H1 (cell line): Measurements from ENCODE around the gene SEC22C. TPM values are rescaled to one million over a fixed set of nuclear protein-coding genes. Genes with fewer than 3 reads are reported as not detected.
A peak's percentile ranks its signal among the peaks of the same experiment; 100 is the strongest.

Experiments
- CTCF ChIA-PET: fragments of 300-600 bp; sonication (Branson Sonifier 250); formaldehyde crosslinking; loops from one replicate; lab custom pipeline; 2021; ENCODE audit not compliant: partially characterized antibody; lab: Charles Lee
- POLR2A ChIA-PET: fragments of 300-600 bp; sonication (Branson Sonifier 250); formaldehyde crosslinking; loops from one replicate; lab custom pipeline; 2021; ENCODE audit warnings: inconsistent platforms; ENCODE audit not compliant: partially characterized antibody; lab: Charles Lee
- DNase-seq, 2 experiments: peaks; one replicate each; pipeline versions ENCODE4 v3.0.0 to v3.0.0-alpha.2; 2010 to 2022; ENCODE audit warnings: low spot score in 2 of 2, low read depth in 1 of 2, mixed read lengths in 1 of 2
- FAIRE-seq: peaks from 2 replicates; lab custom pipeline; 2011; peaks lifted over from hg19 to GRCh38; lab: Jason Lieb, UNC
- H2AFZ ChIP-seq: 2 replicates; pipeline ENCODE4 v1.8.1; 2012; ENCODE audit warnings: low read length, inconsistent platforms
- H2AK5ac ChIP-seq: 2 replicates; pipeline ENCODE4 v1.6.1; 2013; ENCODE audit warnings: low read depth, low read length
- H2BK120ac ChIP-seq: replicated peaks from 2 replicates; pipeline ENCODE3; 2013; ENCODE audit warnings: low read depth, low read length, inconsistent platforms
- H2BK12ac ChIP-seq: 2 replicates; pipeline ENCODE4 v1.6.1; 2013; ENCODE audit warnings: low read depth, low read length
- H2BK15ac ChIP-seq: 2 replicates; pipeline ENCODE4 v1.6.1; 2013; ENCODE audit warnings: low read length
- H2BK20ac ChIP-seq: 2 replicates; pipeline ENCODE4 v1.6.1; 2013; ENCODE audit warnings: low read length
- H2BK5ac ChIP-seq: 2 replicates; pipeline ENCODE4 v1.6.1; 2013; ENCODE audit warnings: low read depth, low read length
- H3K14ac ChIP-seq: 2 replicates; pipeline ENCODE4 v1.6.1; 2013; ENCODE audit warnings: inconsistent platforms; ENCODE audit not compliant: insufficient read length
- H3K18ac ChIP-seq: 2 replicates; pipeline ENCODE4 v1.6.1; 2013; ENCODE audit warnings: low read length; ENCODE audit errors: extremely low read depth
- H3K23ac ChIP-seq: 2 replicates; pipeline ENCODE4 v1.6.1; 2013; ENCODE audit warnings: inconsistent platforms; ENCODE audit not compliant: insufficient read length
- H3K23me2 ChIP-seq: 2 replicates; pipeline ENCODE4 v1.6.1; 2013; ENCODE audit warnings: low read depth, low read length
- H3K27ac ChIP-seq: 2 replicates; pipeline ENCODE4 v1.6.1; 2011; ENCODE audit warnings: low read depth, low read length, inconsistent platforms
- H3K27me3 ChIP-seq, 4 experiments: replicated peaks in 1 of 4; 1 replicate in 1 of 4; 2 replicates in 3 of 4; pipeline versions ENCODE4 v1.6.1 to v1.8.1; 2011 to 2013; ENCODE audit warnings: low read length in 3 of 4, mild to moderate bottlenecking in 3 of 4, inconsistent platforms in 2 of 4, mixed read lengths in 2 of 4, moderate library complexity in 1 of 4; ENCODE audit not compliant: control insufficient read depth in 3 of 4, insufficient read depth in 3 of 4; ENCODE audit errors: extremely low read depth in 1 of 4
- H3K36me3 ChIP-seq, 4 experiments: 2 replicates each; pipeline versions ENCODE4 v1.6.1 to v1.8.1; 2011 to 2013; ENCODE audit warnings: mild to moderate bottlenecking in 4 of 4, low read length in 3 of 4, moderate library complexity in 2 of 4, control low read depth in 1 of 4, inconsistent platforms in 1 of 4; ENCODE audit not compliant: insufficient read depth in 4 of 4, control insufficient read depth in 2 of 4
- H3K4ac ChIP-seq: replicated peaks from 2 replicates; pipeline ENCODE3; 2013; ENCODE audit warnings: low read length, low read depth, mixed read lengths, inconsistent platforms; ENCODE audit not compliant: insufficient read length
- H3K4me1 ChIP-seq, 4 experiments: replicated peaks in 1 of 4; 1 replicate in 1 of 4; 2 replicates in 3 of 4; pipeline versions ENCODE4 v1.6.1 to v1.8.1; 2011 to 2013; ENCODE audit warnings: low read length in 3 of 4, inconsistent platforms in 2 of 4, mixed read lengths in 1 of 4; ENCODE audit not compliant: insufficient read depth in 4 of 4, control insufficient read depth in 3 of 4
- H3K4me2 ChIP-seq, 2 experiments: 2 replicates each; pipeline versions ENCODE4 v1.6.1 to v1.8.1; 2011 to 2013; ENCODE audit warnings: low read depth in 2 of 2, low read length in 2 of 2, control low read depth in 1 of 2, inconsistent platforms in 1 of 2, mild to moderate bottlenecking in 1 of 2; ENCODE audit not compliant: insufficient read depth in 1 of 2
- H3K4me3 ChIP-seq, 4 experiments: fragments of 200-600, 300-600 bp in 1 of 4; sonication (generic), shearing (Covaris generic), sonication (Bioruptor Twin) in 1 of 4; 2 replicates each; pipeline versions ENCODE4 v1.5.1 to v1.8.1; 2011 to 2016; ENCODE audit warnings: low read length in 4 of 4, low read depth in 3 of 4, control low read depth in 2 of 4, inconsistent platforms in 2 of 4, mild to moderate bottlenecking in 2 of 4, mixed read lengths in 1 of 4, moderate library complexity in 1 of 4; ENCODE audit not compliant: insufficient read depth in 2 of 4; ENCODE audit errors: extremely low read depth in 1 of 4
- H3K56ac ChIP-seq: replicated peaks from 2 replicates; pipeline ENCODE3; 2013; ENCODE audit warnings: low read depth, mild to moderate bottlenecking, mixed read lengths, low read length, inconsistent platforms; ENCODE audit not compliant: insufficient read length
- H3K79me1 ChIP-seq: 2 replicates; pipeline ENCODE4 v1.6.1; 2013; ENCODE audit warnings: low read depth, low read length, control low read depth
- H3K79me2 ChIP-seq, 2 experiments: 2 replicates each; pipeline versions ENCODE4 v1.6.1 to v1.8.1; 2012 to 2013; ENCODE audit warnings: low read length in 2 of 2, mild to moderate bottlenecking in 2 of 2, inconsistent platforms in 1 of 2; ENCODE audit not compliant: insufficient read depth in 2 of 2, control insufficient read depth in 1 of 2
- H3K9ac ChIP-seq, 4 experiments: replicated peaks in 1 of 4; 1 replicate in 1 of 4; 2 replicates in 3 of 4; pipeline versions ENCODE4 v1.6.1 to v1.8.1; 2011 to 2013; ENCODE audit warnings: low read depth in 3 of 4, low read length in 3 of 4, control low read depth in 2 of 4, mild to moderate bottlenecking in 2 of 4, moderate library complexity in 2 of 4, inconsistent platforms in 1 of 4; ENCODE audit errors: extremely low read depth in 1 of 4
- H3K9me3 ChIP-seq, 2 experiments: 2 replicates each; pipeline versions ENCODE4 v1.6.1 to v1.8.1; 2012 to 2013; ENCODE audit warnings: mild to moderate bottlenecking in 2 of 2, moderate library complexity in 2 of 2, control low read depth in 1 of 2, inconsistent platforms in 1 of 2, low read depth in 1 of 2, low read length in 1 of 2, mixed read lengths in 1 of 2; ENCODE audit not compliant: insufficient read depth in 2 of 2
- H4K20me1 ChIP-seq, 2 experiments: replicated peaks in 1 of 2; 2 replicates each; pipeline versions ENCODE3 to v1.8.1; 2011 to 2013; ENCODE audit warnings: inconsistent platforms in 2 of 2, low read length in 2 of 2, mild to moderate bottlenecking in 1 of 2; ENCODE audit not compliant: insufficient read depth in 2 of 2, control insufficient read depth in 1 of 2
- H4K5ac ChIP-seq: 2 replicates; pipeline ENCODE4 v1.6.1; 2013; ENCODE audit warnings: low read length, low read depth, mixed read lengths, inconsistent platforms; ENCODE audit not compliant: insufficient read length
- H4K8ac ChIP-seq: 2 replicates; pipeline ENCODE4 v1.8.0; 2013; ENCODE audit warnings: mild to moderate bottlenecking, moderate library complexity, low read length, inconsistent platforms; ENCODE audit not compliant: insufficient read depth; ENCODE audit errors: extremely low read depth
- H4K91ac ChIP-seq: replicated peaks from 2 replicates; pipeline ENCODE3; 2013; ENCODE audit warnings: low read length, mixed read lengths, inconsistent platforms; ENCODE audit not compliant: insufficient read length
- GABPA ChIP-seq: IDR thresholded peaks from 2 replicates; pipeline ENCODE4 v1.6.1; 2011; ENCODE audit warnings: mild to moderate bottlenecking, low read length, moderate library complexity, borderline replicate concordance; ENCODE audit not compliant: insufficient read depth
- HDAC2 ChIP-seq, 2 experiments: fragments of 300-600 bp in 1 of 2; sonication (generic) in 1 of 2; IDR thresholded peaks; 2 replicates each; pipeline ENCODE4 v1.6.1; 2011 to 2012; ENCODE audit warnings: low read depth in 2 of 2, low read length in 2 of 2, mild to moderate bottlenecking in 2 of 2, moderate library complexity in 2 of 2, borderline replicate concordance in 1 of 2, inconsistent platforms in 1 of 2
- ZNF274 ChIP-seq: IDR thresholded peaks from 2 replicates; pipeline ENCODE4 v1.7.0; 2012; ENCODE audit warnings: low read length, borderline replicate concordance; ENCODE audit errors: extremely low read depth
- WGBS, 2 experiments: shearing (Covaris generic) in 1 of 2; methylation state at CpG; one replicate each; pipeline versions ENCODE4 v1.1.6 to v1.1.7; 2013 to 2015; ENCODE audit warnings: low lambda C conversion rate in 2 of 2, mixed read lengths in 2 of 2, inconsistent platforms in 1 of 2, low coverage in 1 of 2, missing lambda C conversion rate in 1 of 2; ENCODE audit not compliant: insufficient replicate concordance in 2 of 2, insufficient coverage in 1 of 2, insufficient read length in 1 of 2; ENCODE audit errors: extremely low coverage in 1 of 2, missing lambda C conversion rate in 1 of 2; 5-methylcytosine and 5-hydroxymethylcytosine counted together
- polyA plus RNA-seq, 7 experiments: library from polyadenylated mRNA; depleted of rRNA in 3 of 7; stranded (reverse) in 5 of 7; unstranded in 2 of 7; fragments of >200 nt in 5 of 7; fragments of 200-250 nt in 2 of 7; gene quantifications; 1 replicate in 5 of 7; 2 replicates in 1 of 7; 4 replicates in 1 of 7; pipeline versions ENCODE4 v1.2.1 to v1.2.3, GENCODE V29; 2011 to 2013; ENCODE audit warnings: missing spikeins in 2 of 7, mixed read lengths in 2 of 7
- total RNA-seq: library from RNA; stranded (reverse); fragmentation: NEBNext Ultra II Directional; extraction: Animal tissue kit (Norgen Biotek cat#: 25700); gene quantifications from 2 replicates; pipeline ENCODE4 v1.2.1, GENCODE V29; 2021
- TF ChIP-seq, protein P1 (sequence below), 3 experiments: IDR thresholded peaks; 1 replicate in 2 of 3; 2 replicates in 1 of 3; pipeline versions ENCODE4 v1.5.1 to v1.6.1; 2011; ENCODE audit warnings: low read length in 3 of 3, mild to moderate bottlenecking in 3 of 3, inconsistent platforms in 2 of 3, low read depth in 1 of 3, moderate library complexity in 1 of 3; ENCODE audit not compliant: insufficient read depth in 1 of 3; ENCODE audit errors: control extremely low read depth in 1 of 3

The SEC22C gene
- total and polyA plus RNA-seq, 2 of the 8 experiments (the other 6 are each of a cell fraction or from before 2014, with no cell fraction given) = 23.4 to 38.3 TPM

DNA sequence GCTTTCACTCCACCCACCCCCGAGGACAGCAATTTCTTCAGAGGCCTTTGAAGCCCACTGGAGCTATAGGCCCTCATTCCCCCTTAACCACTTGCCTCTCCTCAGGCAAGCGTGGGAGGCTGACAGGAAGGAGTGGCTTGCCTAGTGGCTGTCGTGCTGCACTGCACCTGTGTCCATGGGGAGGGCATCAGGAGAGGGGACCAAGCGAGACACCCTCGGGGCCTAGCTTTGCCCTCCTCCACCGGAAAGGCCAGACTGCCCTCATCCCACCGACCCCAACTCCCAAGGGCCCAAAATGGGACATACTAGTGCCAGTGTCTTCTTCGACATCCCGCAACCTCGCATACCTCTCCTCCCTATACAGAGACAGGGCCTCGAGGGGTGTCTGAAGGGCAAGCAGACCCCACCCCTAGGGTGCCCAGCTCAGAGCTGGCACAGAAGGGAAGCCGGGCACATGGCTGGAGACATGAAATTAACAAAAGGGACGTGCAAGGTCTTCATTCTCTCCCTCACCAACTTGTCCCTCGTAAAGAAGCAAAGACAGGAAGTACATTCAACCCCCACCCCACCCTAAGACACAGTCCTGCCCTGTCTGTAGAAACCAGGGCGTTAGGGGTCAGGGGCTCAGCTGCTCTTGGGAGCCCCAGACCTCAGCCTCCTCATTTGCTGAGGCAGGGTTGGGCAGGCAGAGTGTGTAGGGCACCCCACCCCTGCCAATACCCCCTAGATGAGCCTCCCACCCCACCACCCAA, 55.0 kb downstream of the SEC22C start:
- Histone ChIP-seq H2BK20ac (no peak overlapping the region), H2BK5ac (no peak overlapping the region), H4K20me1 (peaks cover 0 to 2% of the 10 kb centered on the region in 2 experiments), H2BK120ac (no peak overlapping the region), H3K4ac (no peak overlapping the region), H3K23me2 (peaks cover 6% of the 10 kb centered on the region; the same call in 1 of the 2 replicates), H3K18ac (no peak overlapping the region; the same call in 1 of the 2 replicates), H2AFZ (no peak overlapping the region), H3K79me2 (no peaks in the 10 kb centered on the region), H3K79me1 (no peaks in the 10 kb centered on the region), H3K14ac (no peak overlapping the region), H3K27ac (no peak overlapping the region), H3K56ac (no peak overlapping the region), H2BK15ac (no peak overlapping the region), H2AK5ac (no peak overlapping the region), H4K8ac (no peak overlapping the region), H3K9ac (no peak overlapping the region), H4K91ac (no peak overlapping the region), H3K36me3 (no peaks in the 10 kb centered on the region), H3K9me3 (no peaks in the 10 kb centered on the region), H4K5ac (no peak overlapping the region), H3K23ac (no peak overlapping the region), H3K4me1 (no peaks in the 10 kb centered on the region; a peak in 1 of 7 replicates), H2BK12ac (no peak overlapping the region), H3K4me3 (no peak overlapping the region), H3K4me2 (no peak overlapping the region), H3K27me3 (no peaks in the 10 kb centered on the region)
- FAIRE-seq = no peak
- 85% methylated on average over 15 of the region's 15 CpGs; no CpG with 5 or more reads in 1 of the 2 experiments for WGBS, 2 experiments
- ChIA-PET CTCF (interaction anchor here (0.6 to 23.3 kb wide), 15 partner anchors 7 to 1087 kb away, joined by 3 to 458 read pairs (median 5); partner anchors contain the start of gene VIPR1), POLR2A (interaction anchor here (1.4 kb wide), 1 partner anchor 9 kb away, joined by 3 read pairs; no protein-coding TSS in a partner anchor)
- DNase-seq = no peak
- TF ChIP-seq, protein P1, sequence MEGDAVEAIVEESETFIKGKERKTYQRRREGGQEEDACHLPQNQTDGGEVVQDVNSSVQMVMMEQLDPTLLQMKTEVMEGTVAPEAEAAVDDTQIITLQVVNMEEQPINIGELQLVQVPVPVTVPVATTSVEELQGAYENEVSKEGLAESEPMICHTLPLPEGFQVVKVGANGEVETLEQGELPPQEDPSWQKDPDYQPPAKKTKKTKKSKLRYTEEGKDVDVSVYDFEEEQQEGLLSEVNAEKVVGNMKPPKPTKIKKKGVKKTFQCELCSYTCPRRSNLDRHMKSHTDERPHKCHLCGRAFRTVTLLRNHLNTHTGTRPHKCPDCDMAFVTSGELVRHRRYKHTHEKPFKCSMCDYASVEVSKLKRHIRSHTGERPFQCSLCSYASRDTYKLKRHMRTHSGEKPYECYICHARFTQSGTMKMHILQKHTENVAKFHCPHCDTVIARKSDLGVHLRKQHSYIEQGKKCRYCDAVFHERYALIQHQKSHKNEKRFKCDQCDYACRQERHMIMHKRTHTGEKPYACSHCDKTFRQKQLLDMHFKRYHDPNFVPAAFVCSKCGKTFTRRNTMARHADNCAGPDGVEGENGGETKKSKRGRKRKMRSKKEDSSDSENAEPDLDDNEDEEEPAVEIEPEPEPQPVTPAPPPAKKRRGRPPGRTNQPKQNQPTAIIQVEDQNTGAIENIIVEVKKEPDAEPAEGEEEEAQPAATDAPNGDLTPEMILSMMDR (IDR thresholded peaks at IDR 0.05; ENCODE audit: control extremely low read depth in 1 of 3, insufficient read depth in 1 of 3, low read depth in 1 of 3, low read length in 3 of 3) = peak in 1 of 3 experiments; percentile 26; a peak in 1 of 4 replicates
- no peak for TF ChIP-seq ZNF274
- TF ChIP-seq HDAC2 (IDR thresholded peaks at IDR 0.05; ENCODE audit: borderline replicate concordance in 1 of 2, low read depth in 2 of 2, low read length in 2 of 2) = no peak
- TF ChIP-seq GABPA = no peak
